Cerebellar nuclear complex (tissue), 1 donor: ENCODE measurements around the gene SRRM2.

Source experiments
- DNase-seq, 2 experiments: peaks; one replicate each; lab custom pipeline; 2025; lab: John Stamatoyannopoulos, UW

SRRM2 gene

DNA sequence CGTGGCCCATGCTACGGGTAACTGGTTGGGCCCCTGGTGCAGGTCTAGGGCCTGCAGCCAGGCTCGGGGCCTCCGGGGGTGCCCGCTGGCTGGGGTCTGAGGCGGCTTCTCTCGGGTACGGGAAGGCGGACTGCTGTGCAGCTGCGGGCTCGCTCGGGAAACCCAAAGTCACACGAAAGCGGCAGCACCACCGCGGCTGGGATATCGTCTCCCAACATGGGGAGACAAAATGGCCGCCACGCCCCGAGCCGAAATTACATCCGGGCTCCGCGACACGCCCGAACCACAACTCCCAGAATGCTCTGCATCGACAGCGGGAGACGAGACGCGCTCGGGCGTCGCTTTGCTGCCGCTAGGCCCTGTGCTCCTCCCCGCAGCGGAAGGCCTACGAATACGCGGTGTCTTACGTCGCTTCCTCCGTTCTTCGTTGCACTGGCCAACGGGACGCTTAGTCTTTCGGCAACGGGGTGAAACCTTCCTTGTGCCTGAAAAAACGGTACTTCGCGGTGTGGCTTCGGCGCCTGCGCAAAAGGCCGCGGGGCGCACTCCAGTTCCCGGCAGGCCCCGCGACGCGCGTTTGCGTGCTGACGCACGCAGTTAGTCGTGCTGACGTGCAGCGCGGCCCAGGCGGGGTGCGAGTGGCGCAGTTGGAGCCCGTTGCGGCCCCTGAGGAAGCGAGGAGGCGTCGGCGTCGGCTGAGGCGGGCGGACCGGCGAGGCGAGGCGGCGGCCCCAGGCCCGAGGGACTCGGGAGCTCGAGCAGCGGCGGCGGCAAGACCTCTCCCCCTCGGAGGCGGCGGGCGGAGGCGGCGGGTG, at the start of gene SRRM2:
Gene SRRM2 (plus strand): TSS at position 604 of the 815 bp plus-strand sequence. CDS start 3,727 bp downstream, outside the sequence.
- DNase-seq: peak; percentile 53 to 70

DNA sequence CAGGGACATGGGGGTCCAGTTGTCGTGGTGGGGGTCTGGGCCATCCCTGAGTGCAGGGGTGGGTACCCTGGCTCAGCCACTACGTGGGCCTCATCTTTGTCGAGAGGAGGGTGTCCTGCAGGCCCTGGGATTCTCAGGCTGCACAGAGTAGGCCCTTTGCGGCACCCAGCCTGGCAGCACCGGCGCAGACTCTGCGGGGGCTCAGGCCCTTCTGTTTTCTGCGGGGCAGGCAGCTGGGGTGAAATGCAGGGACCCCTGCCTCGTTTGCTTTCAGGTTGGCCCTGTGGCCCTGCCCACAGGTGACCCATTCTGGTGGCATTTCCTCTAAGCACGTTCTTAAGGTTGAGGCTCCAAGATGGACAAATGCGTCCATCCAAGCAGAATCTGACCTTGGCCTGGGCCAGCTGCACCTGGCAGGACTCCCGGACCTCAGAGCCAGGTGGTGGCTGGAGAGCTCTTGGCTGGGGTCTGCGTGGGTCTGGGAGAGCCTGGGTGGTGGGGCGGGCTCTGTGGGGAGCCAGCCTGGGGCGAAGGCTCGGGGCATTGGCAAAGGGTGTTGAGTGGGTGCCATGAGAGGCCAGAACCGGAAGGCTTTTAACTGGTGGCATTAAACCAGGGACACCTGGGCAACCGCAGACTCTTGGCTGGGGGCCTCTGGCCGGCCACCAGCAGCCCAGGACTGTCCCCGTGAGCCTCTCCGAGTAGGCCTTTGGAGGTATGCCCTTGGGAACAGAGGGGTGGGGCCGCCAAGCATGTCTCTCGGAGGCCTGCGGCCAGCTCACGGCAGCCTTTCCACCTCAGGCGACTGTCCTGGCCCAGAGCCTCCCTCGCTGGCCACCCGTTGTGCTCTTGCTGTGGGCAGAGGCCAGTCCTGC, 49.3 kb upstream of the SRRM2 start:
- DNase-seq: peak in 1 of 2 experiments; percentile 59

DNA sequence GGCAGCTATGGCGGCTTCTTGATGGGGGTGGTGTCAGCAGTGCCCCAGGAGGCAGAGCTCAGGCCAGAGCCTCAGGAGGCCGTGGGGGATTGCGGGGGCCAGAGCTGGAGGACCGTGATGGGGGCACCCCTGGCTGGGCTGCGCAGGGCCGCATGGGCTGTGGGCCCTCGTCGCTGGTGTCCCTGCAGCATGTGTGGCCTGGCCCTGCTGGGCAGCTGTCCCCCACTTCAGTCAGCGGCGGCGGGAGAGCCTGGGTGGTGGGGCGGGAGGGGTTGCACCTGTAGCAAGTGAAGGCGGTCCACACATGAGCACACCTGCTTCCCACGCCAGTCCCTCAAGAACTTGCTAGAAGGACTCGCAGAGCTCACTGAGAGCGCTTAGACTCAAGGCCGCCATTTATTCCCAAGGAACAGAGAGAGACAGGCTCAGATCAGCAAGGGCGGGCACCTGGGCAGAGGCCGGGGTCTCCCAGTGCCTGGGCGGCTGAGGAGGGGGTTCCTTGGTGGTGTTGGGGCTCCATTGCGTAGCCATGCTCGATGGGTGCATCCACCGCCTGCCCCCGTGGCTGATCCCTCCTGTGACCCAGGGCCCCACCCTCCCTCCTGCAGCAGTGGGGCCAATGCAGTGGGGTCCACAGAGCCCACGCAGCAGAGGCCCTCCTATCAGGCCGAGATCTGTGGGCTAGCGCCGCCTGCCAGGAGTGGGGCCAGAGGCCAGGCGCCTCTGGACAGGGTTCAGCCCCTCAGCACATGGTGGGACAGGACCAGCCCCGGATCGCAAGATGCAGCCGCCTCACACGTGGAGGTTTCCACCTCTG, 48.1 kb upstream of the SRRM2 start:
- no peak for DNase-seq

DNA sequence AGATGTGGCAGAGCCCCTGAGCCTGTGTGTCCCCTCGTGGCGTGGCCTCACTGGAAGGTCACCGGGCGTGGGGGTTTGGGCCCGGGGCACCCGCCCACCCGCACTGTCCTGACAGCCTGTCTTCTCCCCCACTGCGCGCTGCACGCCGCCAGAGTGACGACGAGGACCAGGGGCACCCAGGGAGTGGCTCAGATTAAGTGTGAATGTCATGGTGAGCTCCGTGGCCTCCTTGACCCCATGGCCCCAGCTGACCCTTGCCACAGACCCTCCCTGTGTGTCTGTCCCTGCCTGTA, 47.5 kb upstream of the SRRM2 start:
- DNase-seq: no peak

DNA sequence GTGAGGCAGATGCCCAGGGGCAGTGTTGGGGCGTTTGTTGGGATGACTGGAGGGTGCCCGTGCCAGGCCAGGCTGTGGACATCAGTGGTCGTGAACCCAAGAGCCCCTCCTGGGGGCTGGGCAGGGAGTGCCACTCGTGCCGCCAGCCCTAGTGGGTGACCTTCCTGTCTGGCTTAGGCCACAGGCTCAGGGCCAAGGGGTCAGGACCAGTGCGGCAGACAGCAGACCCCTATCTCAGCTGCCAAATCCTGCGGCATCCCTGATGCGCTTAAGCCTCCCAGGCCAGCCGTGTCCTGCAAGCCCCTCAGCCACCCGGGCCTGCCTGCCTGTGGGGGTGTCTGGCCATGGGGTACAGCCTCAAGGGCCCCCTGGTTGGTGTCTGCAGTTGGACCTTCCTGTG, 47.1 kb upstream of the SRRM2 start:
- DNase-seq: no peak

DNA sequence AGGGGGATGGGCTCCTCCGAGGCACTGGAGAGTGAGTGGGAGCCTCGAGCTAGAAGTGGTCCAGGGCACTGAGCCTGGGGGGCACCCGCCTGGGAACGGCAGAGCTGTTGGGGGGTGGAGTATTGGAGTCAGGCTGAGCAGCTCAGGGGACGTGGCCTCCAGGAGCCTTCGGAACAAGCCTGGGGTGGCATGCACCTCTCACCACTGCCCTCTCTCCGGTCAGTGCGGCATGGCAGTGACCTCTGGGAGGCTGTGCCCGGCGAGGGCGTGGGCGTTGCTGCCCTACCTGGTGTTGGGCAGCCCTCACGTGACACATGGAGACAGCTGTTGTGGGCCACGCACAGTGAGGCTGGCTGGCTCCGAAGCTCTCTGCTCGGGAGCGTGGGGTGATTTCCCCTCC, 46.4 kb upstream of the SRRM2 start:
- DNase-seq: no peak

DNA sequence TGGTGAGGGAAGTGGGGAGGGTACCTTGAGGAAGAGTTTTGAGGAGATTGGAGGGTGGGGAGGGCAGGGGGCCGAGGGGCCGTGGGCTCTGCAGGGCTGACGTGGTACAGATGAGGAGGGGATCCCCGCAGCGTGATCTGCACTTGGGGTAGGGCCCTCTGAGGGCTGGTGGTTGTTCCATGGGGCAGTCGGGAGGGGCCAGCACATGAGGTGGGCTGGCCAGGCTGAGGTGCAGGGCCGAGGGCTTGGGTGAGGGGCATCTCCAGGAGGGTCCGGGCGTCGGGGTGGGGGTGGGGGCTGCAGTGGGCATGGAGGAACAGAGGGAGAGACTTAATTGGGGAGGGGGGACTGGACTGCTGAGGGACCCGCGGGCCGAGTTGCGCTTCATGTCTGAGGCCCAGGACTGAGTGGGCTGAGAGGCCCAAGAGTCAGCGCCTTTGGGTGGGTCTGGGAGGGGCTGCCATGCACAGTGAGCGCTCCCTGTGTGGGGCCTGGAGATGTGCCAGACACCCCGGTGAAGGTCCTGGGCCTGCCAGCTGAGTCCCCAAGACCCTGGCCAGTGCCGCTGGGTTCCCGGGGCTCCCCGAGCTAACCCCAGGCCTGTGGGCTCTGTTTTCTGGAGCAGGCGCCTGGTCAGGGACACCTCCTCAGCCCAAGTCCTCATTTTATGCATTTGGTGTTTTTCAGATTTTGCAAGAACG, 45.7 kb upstream of the SRRM2 start:
- no peak for DNase-seq

DNA sequence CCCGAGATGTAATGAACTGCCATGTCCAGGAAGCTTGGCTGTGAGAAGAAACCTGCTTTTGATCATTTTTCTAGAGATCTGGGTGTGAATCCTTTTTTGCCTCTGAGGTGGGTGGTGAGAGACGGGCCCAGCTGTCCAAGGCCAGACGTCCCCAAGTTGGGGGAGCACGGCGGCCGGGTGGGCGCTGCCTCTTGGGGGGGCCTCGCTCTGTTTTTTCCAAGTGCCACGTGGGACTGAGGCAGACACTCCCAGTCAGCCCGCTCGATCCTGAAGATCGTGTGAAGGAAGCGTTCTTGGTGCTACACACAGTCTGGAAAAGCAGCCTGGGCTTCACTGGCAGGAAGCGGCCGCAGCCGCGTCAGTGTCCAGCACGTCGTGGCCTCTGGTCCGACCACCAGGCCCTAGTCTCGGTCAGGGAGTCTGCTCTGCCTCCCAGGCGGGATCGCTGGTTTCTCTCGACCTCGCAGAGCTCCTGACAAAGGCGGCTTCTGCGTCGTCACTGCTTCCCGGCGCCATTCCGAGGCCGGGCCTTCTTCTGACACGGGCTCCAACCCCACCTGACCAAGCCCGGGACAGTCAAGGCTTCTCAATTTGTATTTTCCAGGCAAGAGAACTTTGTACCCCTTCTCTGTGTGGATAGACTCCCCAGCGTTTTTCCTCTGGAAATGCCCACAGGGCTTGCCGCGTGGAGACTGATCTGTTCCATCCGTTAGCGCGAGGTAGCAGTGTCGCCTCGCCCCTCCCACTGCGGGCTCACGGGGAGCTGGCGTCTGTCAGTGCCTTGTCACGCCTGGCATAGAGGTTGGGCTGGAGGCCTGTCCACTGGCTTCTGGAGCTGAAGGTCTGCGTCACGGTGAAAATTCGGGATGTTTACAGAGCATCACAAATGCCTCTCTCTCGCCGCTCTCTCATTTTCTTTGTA, 44.8 kb upstream of the SRRM2 start:
- DNase-seq: peak in 1 of 2 experiments; percentile 34

DNA sequence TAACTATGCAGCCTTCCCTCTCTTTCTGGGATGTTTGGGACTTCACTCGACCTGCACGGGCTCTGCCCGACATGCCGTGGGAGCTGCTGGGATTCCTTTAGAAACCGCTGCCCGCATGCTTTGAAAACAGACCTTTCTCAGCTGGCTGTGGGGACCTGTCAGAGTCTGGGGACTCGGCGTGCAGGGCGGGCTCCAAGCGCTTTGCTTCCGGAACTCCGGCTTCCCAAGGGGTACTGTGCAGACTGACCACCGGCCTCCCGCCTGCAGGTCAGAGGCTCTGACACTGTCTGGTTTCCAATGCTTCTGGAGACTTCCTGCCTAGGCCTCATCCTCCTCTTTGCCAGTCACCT, 44.2 kb upstream of the SRRM2 start:
- no peak for DNase-seq

DNA sequence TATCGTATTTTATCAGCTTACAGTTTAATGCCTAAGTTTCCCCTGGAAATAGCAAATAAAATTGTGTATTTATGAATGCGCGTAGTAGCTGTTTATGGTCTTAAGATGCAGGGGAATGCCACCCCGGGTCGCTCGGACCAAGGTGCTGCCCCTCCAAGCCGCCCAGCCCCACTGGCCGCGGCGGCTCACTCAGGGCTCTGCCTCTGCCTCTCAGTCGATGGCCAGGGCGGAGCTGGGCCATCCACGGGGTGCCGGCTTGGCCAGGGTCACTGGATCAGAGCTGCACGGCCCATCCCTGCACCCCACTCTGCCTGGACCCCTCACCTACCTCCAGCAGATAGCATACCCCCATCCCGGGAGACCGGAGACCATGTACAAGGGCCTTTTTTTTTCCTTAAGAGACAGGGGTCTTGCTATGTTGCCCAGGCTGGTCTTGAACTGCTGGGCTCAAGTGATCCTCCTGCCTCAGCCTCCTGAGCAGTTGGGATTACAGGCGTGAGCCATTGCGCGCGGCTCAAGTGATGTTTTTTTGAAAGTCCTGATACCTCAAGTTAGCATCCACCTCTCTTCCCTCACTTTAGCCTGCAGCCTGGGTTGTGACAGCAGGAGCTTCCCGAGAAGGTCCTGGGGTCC, 43.4 kb upstream of the SRRM2 start:
- DNase-seq: no peak

DNA sequence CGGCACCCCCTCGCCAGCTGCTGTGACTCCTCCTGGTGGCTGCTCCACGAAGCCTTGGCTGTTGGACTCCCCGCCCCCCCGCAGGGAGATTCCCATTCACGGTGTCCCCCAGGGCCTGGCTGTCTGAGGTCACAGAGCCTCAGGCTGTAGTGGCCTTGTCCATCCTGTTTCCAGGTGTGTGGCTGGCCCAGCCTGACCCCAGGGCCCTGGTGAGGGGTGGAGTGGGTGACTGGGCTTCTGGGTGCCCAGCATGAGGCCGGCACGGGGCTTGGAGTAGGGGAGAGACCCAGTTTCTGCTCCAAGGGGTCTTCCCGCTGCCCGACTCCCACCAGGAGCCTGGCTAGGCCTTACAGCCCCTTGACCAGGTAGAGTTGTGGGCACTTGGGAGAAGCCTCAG, 42.9 kb upstream of the SRRM2 start:
- no peak for DNase-seq

DNA sequence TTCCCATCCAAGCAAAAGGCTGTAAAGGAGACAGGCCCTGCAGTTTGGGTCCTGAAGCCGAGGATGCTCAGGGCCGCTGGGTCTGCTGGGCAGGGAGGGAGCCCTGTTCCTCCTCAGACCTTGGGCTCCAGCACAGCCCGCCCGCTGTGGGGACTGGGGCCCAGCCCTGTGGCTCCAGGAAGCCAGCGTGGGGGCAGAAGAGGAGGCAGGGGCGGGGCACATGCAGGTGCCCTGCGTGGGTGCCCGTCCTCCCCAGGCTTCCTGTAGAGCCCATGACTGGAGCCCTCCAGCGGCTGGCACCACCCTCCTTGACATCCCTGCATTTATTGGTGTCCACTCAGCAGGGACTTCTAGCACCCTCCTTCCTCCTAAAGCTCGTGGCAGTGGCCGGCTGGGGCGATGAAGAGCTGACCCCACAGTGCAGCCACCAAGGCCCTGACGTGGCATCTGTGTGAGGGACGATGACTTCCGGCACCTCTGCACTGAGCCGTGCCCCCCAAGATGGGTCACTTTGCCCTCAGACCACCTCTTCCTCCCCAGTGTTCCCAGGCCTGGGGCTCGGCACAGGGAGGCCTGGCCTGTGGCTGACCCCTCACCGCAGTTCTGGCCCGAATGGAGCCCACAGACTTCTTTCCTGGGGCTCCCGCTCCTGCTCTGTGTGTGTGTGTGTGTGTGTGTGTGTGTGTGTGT, 42.3 kb upstream of the SRRM2 start:
- DNase-seq: no peak

DNA sequence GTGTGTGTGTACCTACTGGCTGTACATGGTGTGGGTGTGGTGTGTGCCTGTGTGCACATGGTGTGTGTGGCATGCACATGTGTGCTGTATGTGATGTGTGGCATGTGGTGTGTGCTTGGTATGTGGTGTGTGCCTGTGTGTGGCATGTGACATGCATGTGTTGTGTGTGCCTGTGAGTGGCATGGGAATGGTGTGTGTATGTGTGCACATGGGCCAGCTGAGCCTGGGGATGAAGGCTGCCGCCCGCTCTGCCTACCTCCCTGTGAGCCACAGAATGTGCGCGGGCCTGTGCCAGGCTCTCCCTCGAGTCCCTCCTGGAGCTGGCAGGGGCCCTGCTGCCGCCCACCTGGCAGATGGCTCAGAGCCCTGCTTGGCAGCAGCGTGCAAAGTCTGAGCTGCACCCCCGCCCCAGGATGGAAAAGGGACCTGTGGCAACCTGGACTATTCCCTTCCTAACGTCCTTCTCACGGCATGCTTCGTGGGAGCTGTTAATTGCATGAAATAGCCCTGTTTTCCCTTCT, 41.7 kb upstream of the SRRM2 start:
- no peak for DNase-seq

DNA sequence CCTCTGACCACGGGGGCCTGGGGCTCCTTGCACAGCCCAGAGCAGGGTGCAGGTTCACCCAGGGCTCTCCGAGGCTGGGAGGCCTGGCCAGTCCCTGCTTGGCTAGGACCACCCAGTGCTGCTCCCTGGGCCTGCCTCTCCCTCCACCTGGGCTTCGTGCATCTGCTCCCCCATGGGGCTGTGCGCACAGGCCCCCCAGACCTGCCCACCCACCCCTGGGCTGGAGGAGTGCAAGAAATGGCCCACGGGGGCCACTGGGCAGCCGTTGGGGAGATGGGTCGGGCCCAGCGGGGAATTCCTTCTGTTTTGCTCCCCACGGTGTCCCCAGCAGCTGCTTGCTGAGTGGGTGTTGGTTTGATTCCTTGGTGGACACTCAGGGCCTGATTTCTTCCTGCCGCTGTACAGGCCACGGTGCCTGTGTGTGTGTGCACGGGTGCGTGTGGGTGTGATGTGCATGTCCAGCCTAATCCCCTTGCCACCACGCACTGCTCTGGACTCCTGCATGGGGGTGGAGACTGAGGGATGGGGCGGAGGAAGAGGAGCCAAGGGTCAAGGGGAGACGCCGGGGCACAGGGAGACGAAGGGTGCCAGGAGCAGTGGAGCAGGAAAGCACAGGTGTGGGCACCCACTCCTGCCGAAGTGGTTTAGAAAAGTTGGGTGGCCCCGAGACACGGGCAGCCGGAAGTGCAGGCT, 40.9 kb upstream of the SRRM2 start:
- DNase-seq: no peak

DNA sequence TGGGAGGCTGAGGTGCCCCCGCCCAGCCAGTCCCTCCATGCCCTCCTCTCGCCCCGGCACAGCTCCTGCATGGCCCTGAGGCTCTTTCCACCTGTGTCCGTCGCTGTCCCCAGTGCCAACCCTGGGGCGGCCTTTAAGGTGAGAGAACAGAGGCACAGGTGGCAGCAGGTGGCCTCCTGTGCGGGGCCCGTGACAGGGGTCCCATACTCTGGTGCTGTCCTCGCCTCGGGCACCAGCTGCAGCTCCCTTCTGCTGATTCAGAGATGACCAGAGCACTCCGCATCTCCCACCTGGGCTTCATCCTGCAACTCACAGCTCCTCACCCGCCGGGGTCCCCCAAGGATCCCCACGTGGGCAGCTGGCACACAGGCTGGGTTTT, 40.4 kb upstream of the SRRM2 start:
- no peak for DNase-seq

DNA sequence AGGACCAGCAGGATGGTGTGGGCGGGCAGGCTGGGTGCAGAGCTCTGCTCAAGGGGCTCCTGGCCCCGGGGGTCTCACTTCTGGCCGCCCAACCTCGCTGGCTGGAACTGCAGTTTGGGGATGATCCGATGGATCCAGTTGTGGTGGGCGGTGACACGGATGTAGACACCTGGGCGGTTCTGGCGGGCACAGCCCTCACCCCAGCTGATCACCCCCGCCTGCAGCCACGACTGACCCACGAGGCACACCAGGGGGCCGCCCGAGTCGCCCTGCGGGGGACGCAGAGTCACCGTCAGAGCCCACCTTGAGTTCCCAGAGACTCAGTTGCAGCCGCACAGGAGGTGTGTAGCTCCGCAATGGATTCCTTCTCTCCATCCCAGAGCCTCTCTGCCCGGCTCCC, 39.9 kb upstream of the SRRM2 start:
- DNase-seq: no peak

DNA sequence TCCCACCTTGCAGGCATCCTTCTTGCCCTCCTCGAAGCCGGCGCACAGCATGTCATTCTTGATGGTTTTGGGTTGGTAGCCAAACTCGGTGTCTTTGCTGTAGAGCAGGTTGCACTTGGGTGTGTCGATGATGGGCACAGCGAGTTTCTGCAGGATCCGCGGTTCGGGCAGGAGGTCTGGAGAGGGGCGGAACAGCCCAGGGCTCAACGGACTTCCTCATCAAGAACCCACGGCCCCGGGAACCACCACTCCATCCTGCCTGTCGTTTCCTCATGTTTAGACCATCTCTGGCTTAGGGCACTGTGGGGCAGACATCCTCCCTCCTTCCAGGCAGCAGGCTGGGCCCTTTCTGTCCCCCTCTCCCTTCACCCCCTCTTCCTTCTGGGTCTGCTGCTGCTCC, 38.9 kb upstream of the SRRM2 start:
- no peak for DNase-seq

DNA sequence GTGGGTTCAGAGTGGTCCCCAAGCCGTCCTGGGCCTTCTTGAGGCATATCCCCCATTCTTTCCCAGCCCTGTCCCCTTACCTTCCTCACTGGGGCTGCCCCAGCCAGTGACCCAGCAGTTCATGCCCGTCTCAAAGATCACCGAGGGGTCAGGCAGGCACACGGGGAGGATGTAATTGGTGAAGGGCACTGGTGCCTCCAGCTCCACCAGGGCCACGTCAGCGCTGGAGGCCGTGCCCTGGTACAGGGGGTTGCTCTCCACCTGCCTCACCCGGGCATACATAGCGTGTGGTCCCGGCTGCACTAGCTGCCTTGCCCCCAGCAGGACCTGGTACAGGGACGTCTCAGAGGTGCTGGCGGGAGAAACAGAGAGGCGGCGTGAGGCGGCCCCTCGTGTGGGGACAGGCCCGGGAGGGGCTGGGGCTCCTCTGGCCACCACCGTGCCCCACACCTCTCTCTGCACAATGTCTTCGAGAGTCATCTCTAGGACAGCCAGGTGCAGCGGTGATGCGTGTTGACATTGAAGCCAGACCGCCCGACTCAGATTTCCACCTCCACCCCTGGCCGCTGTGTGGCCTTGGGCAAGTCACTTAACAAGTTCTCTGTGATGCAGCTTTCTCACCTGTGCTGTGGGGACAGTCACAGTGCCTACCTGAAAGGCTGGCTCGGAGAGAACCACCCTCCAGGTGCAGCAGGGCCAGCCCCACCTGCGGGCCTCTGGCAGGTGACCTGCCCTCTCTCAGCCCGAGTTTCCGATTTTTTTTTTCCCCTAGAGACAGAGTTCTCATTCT, 38.3 kb upstream of the SRRM2 start:
- no peak for DNase-seq
